Gastroesophageal sphincter (tissue), 3 donors: ENCODE data around the gene FASN.

ENCODE experiments used
- CTCF ChIP-seq, 4 experiments: fragments of 200-600 bp in 2 of 4; fragments of 450-650 bp in 2 of 4; sonication (generic) in 1 of 4; IDR thresholded peaks; one replicate each; pipeline ENCODE4 v1.5.1; 2017 to 2019; ENCODE audit warnings: antibody characterized with exemption in 4 of 4, mild to moderate bottlenecking in 2 of 4, moderate library complexity in 2 of 4
- POLR2A ChIP-seq, 2 donors: fragments of 450-650 bp; IDR thresholded peaks; one replicate each; pipeline ENCODE4 v1.6.1; 2017; ENCODE audit warnings: antibody characterized with exemption in 2 of 2, mild to moderate bottlenecking in 2 of 2, moderate library complexity in 1 of 2
- POLR2AphosphoS5 ChIP-seq: sonication (generic); formaldehyde crosslinking; IDR thresholded peaks from one replicate; pipeline ENCODE4 v1.6.1; 2017; ENCODE audit warnings: antibody characterized with exemption

GRCh38 chr17:82070611-82071010, 27.4 kb downstream of the FASN start:
- no peak for TF ChIP-seq CTCF (IDR thresholded peaks at IDR 0.05)
- TF ChIP-seq POLR2AphosphoS5, result no peak
- TF ChIP-seq POLR2A (IDR thresholded peaks at IDR 0.05), result no peak
